ENCODE data around the gene PDE4D. TPM values are rescaled to one million over a fixed set of nuclear protein-coding genes. Genes with fewer than 3 reads are reported as not detected.
"Not testable (repeated sequence)": the region's sequence is repeated elsewhere in the genome, so short reads cannot be mapped to it uniquely, and the experiment has no call there.

Gene PDE4D
- polyA plus RNA-seq, 4 donors, result 20.9 to 26.9 (median 24.2) TPM

GRCh38 chr5:59620535-59621212 is 272.9 kb downstream of the PDE4D start:
- no peak for DNase-seq (ENCODE audit: low read depth in 4 of 4, low spot score in 3 of 4)

GRCh38 chr5:59618644-59619043 is 274.9 kb downstream of the PDE4D start:
- DNase-seq (ENCODE audit: low read depth in 4 of 4, low spot score in 3 of 4), result no peak

- no peak for DNase-seq (ENCODE audit: low read depth in 4 of 4, low spot score in 3 of 4)
These were observed 276.2 kb downstream of the PDE4D start for GRCh38 chr5:59617186-59617771.

GRCh38 chr5:59616413-59616812 is 277.1 kb downstream of the PDE4D start:
- DNase-seq (ENCODE audit: low read depth in 4 of 4, low spot score in 3 of 4), result no peak

GRCh38 chr5:59615272-59615671 is 278.3 kb downstream of the PDE4D start:
- DNase-seq (ENCODE audit: low read depth in 4 of 4, low spot score in 3 of 4), result no peak

GRCh38 chr5:59609501-59610265 is 283.8 kb downstream of the PDE4D start:
- DNase-seq (ENCODE audit: low read depth in 4 of 4, low spot score in 3 of 4), result no peak

GRCh38 chr5:59608745-59609144 is 284.8 kb downstream of the PDE4D start:
- no peak for DNase-seq (ENCODE audit: low read depth in 4 of 4, low spot score in 3 of 4)

GRCh38 chr5:59607138-59607765 is 286.3 kb downstream of the PDE4D start:
- DNase-seq (ENCODE audit: low read depth in 4 of 4, low spot score in 3 of 4), result no peak

- DNase-seq (ENCODE audit: low read depth in 4 of 4, low spot score in 3 of 4), result no peak
These were observed 287.6 kb downstream of the PDE4D start for GRCh38 chr5:59605915-59606314.

GRCh38 chr5:59604111-59604510 is 289.4 kb downstream of the PDE4D start:
- DNase-seq (ENCODE audit: low read depth in 4 of 4, low spot score in 3 of 4), result no peak

GRCh38 chr5:59600998-59601397 is 292.5 kb downstream of the PDE4D start:
- DNase-seq (ENCODE audit: low read depth in 4 of 4, low spot score in 3 of 4), result no peak

GRCh38 chr5:59600153-59600552 is 293.4 kb downstream of the PDE4D start:
- DNase-seq (ENCODE audit: low read depth in 4 of 4, low spot score in 3 of 4), result no peak

- DNase-seq (ENCODE audit: low read depth in 4 of 4, low spot score in 3 of 4), result no peak
These were observed 293.8 kb downstream of the PDE4D start for GRCh38 chr5:59599729-59600128.

GRCh38 chr5:59598547-59598874 is 295.0 kb downstream of the PDE4D start:
- DNase-seq (ENCODE audit: low read depth in 4 of 4, low spot score in 3 of 4), result no peak

GRCh38 chr5:59597690-59598546 is 295.6 kb downstream of the PDE4D start:
- DNase-seq (ENCODE audit: low read depth in 4 of 4, low spot score in 3 of 4), result no peak

- no peak for DNase-seq (ENCODE audit: low read depth in 4 of 4, low spot score in 3 of 4)
These were observed 296.8 kb downstream of the PDE4D start for GRCh38 chr5:59596586-59597350.

- DNase-seq (ENCODE audit: low read depth in 4 of 4, low spot score in 3 of 4), result not testable (repeated sequence)
These were observed 299.4 kb downstream of the PDE4D start for GRCh38 chr5:59594118-59594517.

GRCh38 chr5:59593439-59594007 is 300.0 kb downstream of the PDE4D start:
- no peak for DNase-seq (ENCODE audit: low read depth in 4 of 4, low spot score in 3 of 4)

GRCh38 chr5:59592101-59592500 is 301.4 kb downstream of the PDE4D start:
- no peak for DNase-seq (ENCODE audit: low read depth in 4 of 4, low spot score in 3 of 4)
